ENCODE results near the gene USH1C.

Gene USH1C

GRCh38 chr11:17483505-17483904 lies 60.7 kb downstream of the USH1C start:
- H3K4me2 ChIP-seq (ENCODE audit: low read depth, low read length), result no peak overlapping the region

GRCh38 chr11:17481905-17482304 lies 62.3 kb downstream of the USH1C start:
- no peaks in the 10 kb centered on the region for H3K79me2 ChIP-seq (ENCODE audit: low read length)
- no peaks in the 10 kb centered on the region for H3K9me3 ChIP-seq (replicated peaks; ENCODE audit: insufficient read depth, low read length)
- peaks cover 9% of the 10 kb centered on the region; the same call in 1 of the 2 replicates for H3K27me3 ChIP-seq (replicated peaks; ENCODE audit: insufficient read depth, low read length)
- H3K9ac ChIP-seq (ENCODE audit: low read length), result no peak overlapping the region
- H4K20me1 ChIP-seq (ENCODE audit: insufficient read depth, low read length), result no peaks in the 10 kb centered on the region
- H2AFZ ChIP-seq (ENCODE audit: low read length), result no peak overlapping the region
- H3K9me2 ChIP-seq (replicated peaks; ENCODE audit: insufficient read depth, low read length), result no peaks in the 10 kb centered on the region
- no peak overlapping the region for H3K4me2 ChIP-seq (ENCODE audit: low read depth, low read length)
- H3K36me3 ChIP-seq (replicated peaks; ENCODE audit: insufficient read depth, low read length), result no peaks in the 10 kb centered on the region
- no peak overlapping the region for H3K4me3 ChIP-seq (ENCODE audit: low read length)
- no peaks in the 10 kb centered on the region for H3F3A ChIP-seq (ENCODE audit: insufficient read depth, low read length)
- no peak for DNase-seq
- H3K4me1 ChIP-seq (ENCODE audit: low read length), result no peaks in the 10 kb centered on the region
- no peak for TF ChIP-seq EZH2phosphoT487 (IDR thresholded peaks at IDR 0.05; ENCODE audit: low read length)
- H3K27ac ChIP-seq (ENCODE audit: low read length), result no peak overlapping the region

More at GRCh38 chr11:17483505-17483904, 60.7 kb downstream of the USH1C start:
- Histone ChIP-seq H3K9me2 (replicated peaks; ENCODE audit: insufficient read depth, low read length) (no peaks in the 10 kb centered on the region), H2AFZ (ENCODE audit: low read length) (no peak overlapping the region), H3K4me1 (ENCODE audit: low read length) (no peaks in the 10 kb centered on the region), H3F3A (ENCODE audit: insufficient read depth, low read length) (no peaks in the 10 kb centered on the region), H3K27me3 (replicated peaks; ENCODE audit: insufficient read depth, low read length) (no peaks in the 10 kb centered on the region), H3K4me3 (ENCODE audit: low read length) (no peak overlapping the region), H3K9me3 (replicated peaks; ENCODE audit: insufficient read depth, low read length) (no peaks in the 10 kb centered on the region), H3K27ac (ENCODE audit: low read length) (no peak overlapping the region), H3K36me3 (replicated peaks; ENCODE audit: insufficient read depth, low read length) (no peaks in the 10 kb centered on the region), H4K20me1 (ENCODE audit: insufficient read depth, low read length) (no peaks in the 10 kb centered on the region), H3K79me2 (ENCODE audit: low read length) (no peaks in the 10 kb centered on the region), H3K9ac (ENCODE audit: low read length) (no peak overlapping the region)
- TF ChIP-seq EZH2 (optimal IDR thresholded peaks at IDR 0.05; ENCODE audit: low read depth, low read length) (no peak), CTCF (IDR thresholded peaks at IDR 0.05; ENCODE audit: low read length) (no peak), EZH2phosphoT487 (IDR thresholded peaks at IDR 0.05; ENCODE audit: low read length) (no peak)
- no peak for DNase-seq

- no peak for DNase-seq
- H3K4me3 ChIP-seq (ENCODE audit: low read length), result no peak overlapping the region
- no peak overlapping the region for H2AFZ ChIP-seq (ENCODE audit: low read length)
- no peaks in the 10 kb centered on the region for H3K9me2 ChIP-seq (replicated peaks; ENCODE audit: insufficient read depth, low read length)
- H3K9me3 ChIP-seq (replicated peaks; ENCODE audit: insufficient read depth, low read length), result no peaks in the 10 kb centered on the region
- H3K36me3 ChIP-seq (replicated peaks; ENCODE audit: insufficient read depth, low read length), result no peaks in the 10 kb centered on the region
- H3F3A ChIP-seq (ENCODE audit: insufficient read depth, low read length), result no peaks in the 10 kb centered on the region
- H4K20me1 ChIP-seq (ENCODE audit: insufficient read depth, low read length), result no peaks in the 10 kb centered on the region
- no peaks in the 10 kb centered on the region for H3K79me2 ChIP-seq (ENCODE audit: low read length)
- H3K4me1 ChIP-seq (ENCODE audit: low read length), result no peaks in the 10 kb centered on the region
- TF ChIP-seq EZH2 (optimal IDR thresholded peaks at IDR 0.05; ENCODE audit: low read depth, low read length), result no peak
- TF ChIP-seq EZH2phosphoT487 (IDR thresholded peaks at IDR 0.05; ENCODE audit: low read length), result no peak
- TF ChIP-seq CTCF (IDR thresholded peaks at IDR 0.05; ENCODE audit: low read length), result no peak
- no peak overlapping the region for H3K4me2 ChIP-seq (ENCODE audit: low read depth, low read length)
- H3K27me3 ChIP-seq (replicated peaks; ENCODE audit: insufficient read depth, low read length), result peaks cover 28% of the 10 kb centered on the region
- H3K27ac ChIP-seq (ENCODE audit: low read length), result no peak overlapping the region
- no peak overlapping the region for H3K9ac ChIP-seq (ENCODE audit: low read length)
Measured at GRCh38 chr11:17479284-17480214, 64.7 kb downstream of the USH1C start.

- Histone ChIP-seq H2AFZ (ENCODE audit: low read length) (no peak overlapping the region), H3K4me1 (ENCODE audit: low read length) (no peaks in the 10 kb centered on the region), H3K36me3 (replicated peaks; ENCODE audit: insufficient read depth, low read length) (no peaks in the 10 kb centered on the region), H3K27me3 (replicated peaks; ENCODE audit: insufficient read depth, low read length) (peaks cover 29% of the 10 kb centered on the region), H3K9me2 (replicated peaks; ENCODE audit: insufficient read depth, low read length) (no peaks in the 10 kb centered on the region), H3K4me2 (ENCODE audit: low read depth, low read length) (no peak overlapping the region), H3K79me2 (ENCODE audit: low read length) (no peaks in the 10 kb centered on the region), H3F3A (ENCODE audit: insufficient read depth, low read length) (no peaks in the 10 kb centered on the region), H3K9me3 (replicated peaks; ENCODE audit: insufficient read depth, low read length) (no peaks in the 10 kb centered on the region), H3K27ac (ENCODE audit: low read length) (no peak overlapping the region), H3K4me3 (ENCODE audit: low read length) (no peak overlapping the region), H3K9ac (ENCODE audit: low read length) (no peak overlapping the region), H4K20me1 (ENCODE audit: insufficient read depth, low read length) (no peaks in the 10 kb centered on the region)
- DNase-seq, result no peak
- TF ChIP-seq EZH2phosphoT487 (IDR thresholded peaks at IDR 0.05; ENCODE audit: low read length) (no peak), EZH2 (optimal IDR thresholded peaks at IDR 0.05; ENCODE audit: low read depth, low read length) (no peak), CTCF (IDR thresholded peaks at IDR 0.05; ENCODE audit: low read length) (no peak)
Measured at GRCh38 chr11:17478070-17478469, 66.1 kb downstream of the USH1C start.

Data from MM.1S (cell line).